LNCAP (cell line): ENCODE data around the gene RNF207.

Experiments
- TF ChIP-seq, protein P1 (sequence below): fragments of 450-650 bp; IDR thresholded peaks from 2 replicates; pipeline ENCODE4 v1.5.1; 2017; ENCODE audit warnings: mild to moderate bottlenecking

RNF207 gene

GRCh38 chr1:6163973-6164617 is 41.8 kb upstream of the RNF207 start:
- TF ChIP-seq, protein P1, sequence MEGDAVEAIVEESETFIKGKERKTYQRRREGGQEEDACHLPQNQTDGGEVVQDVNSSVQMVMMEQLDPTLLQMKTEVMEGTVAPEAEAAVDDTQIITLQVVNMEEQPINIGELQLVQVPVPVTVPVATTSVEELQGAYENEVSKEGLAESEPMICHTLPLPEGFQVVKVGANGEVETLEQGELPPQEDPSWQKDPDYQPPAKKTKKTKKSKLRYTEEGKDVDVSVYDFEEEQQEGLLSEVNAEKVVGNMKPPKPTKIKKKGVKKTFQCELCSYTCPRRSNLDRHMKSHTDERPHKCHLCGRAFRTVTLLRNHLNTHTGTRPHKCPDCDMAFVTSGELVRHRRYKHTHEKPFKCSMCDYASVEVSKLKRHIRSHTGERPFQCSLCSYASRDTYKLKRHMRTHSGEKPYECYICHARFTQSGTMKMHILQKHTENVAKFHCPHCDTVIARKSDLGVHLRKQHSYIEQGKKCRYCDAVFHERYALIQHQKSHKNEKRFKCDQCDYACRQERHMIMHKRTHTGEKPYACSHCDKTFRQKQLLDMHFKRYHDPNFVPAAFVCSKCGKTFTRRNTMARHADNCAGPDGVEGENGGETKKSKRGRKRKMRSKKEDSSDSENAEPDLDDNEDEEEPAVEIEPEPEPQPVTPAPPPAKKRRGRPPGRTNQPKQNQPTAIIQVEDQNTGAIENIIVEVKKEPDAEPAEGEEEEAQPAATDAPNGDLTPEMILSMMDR = no peak

DNA sequence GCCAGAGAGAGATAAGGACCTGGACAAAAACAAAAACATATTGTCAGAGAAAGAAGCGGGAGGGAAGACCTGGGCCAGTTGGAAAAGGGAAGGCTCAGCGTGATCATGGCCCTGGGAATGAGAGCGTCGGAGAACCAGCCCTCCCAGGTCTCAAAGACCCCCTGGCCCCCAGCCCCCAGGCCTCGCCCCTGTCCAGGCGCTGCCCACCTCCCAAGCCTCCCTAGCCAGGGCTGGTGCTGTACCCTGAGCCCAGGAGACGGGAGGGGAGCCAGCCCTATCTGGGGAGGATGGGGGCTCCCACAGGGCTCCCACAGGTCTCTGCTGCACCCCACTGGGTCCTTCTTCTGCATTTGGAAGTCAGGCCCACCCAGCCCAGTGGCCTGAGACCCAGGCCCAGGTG is 40.9 kb upstream of the RNF207 start:
- TF ChIP-seq, protein P1 = no peak

GRCh38 chr1:6165441-6165985 is 40.4 kb upstream of the RNF207 start:
- TF ChIP-seq, protein P1 = no peak

DNA sequence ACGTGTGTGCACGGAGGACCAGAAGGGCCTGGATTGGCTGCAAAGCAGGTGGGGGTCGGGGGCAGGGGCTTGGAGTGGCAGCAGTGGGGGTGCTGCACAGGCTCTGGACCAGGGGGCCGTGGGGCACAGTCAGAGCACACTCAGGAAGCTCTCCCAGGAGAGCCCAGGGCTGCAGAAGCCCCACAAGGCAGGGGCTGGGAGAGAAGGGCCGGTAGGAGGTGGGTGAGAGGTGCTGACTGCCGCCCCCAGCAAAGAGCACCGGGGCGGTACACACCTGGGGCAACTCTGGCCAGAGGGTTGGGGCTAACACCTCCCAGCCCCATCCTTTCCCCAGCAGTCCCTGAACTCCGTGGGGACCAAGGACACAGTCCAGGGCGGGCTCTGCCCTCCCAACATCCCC is 39.7 kb upstream of the RNF207 start:
- TF ChIP-seq, protein P1 = no peak

DNA sequence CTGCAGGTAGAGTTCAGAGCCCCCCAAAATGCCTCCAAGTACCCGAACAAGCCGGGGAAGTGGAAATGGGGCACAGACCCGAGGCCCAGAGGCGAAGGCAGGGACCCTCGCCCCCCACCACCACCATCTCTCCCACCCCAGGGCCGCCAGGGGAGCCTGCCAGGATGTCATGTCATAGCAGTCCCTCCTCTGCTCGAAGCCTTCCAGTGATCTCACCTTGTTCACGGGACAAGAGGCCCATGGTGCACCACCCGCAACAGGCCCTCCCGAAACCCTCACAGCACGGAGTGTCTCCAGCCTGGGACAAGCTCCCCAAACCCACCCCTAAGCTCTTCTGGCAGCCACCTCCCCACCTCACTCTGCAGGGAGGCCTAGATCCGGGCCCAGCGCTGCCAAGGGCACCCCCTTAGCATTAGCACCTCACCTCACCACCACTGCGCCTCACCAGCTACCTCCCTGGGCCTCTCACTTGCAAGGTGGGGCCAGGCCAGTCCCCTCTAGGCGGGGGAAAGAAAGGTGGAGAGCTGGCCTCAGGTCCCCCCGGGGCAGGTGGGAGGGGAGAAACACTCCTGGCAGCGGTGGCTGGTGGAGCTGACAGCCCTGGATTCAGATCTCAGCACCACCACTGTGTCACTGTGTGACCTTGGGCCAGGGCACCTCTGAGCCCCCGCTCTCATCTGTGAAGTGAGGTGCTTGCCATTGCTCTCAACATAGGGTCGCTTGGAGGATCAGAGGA is 39.1 kb upstream of the RNF207 start:
- TF ChIP-seq, protein P1 = no peak

DNA sequence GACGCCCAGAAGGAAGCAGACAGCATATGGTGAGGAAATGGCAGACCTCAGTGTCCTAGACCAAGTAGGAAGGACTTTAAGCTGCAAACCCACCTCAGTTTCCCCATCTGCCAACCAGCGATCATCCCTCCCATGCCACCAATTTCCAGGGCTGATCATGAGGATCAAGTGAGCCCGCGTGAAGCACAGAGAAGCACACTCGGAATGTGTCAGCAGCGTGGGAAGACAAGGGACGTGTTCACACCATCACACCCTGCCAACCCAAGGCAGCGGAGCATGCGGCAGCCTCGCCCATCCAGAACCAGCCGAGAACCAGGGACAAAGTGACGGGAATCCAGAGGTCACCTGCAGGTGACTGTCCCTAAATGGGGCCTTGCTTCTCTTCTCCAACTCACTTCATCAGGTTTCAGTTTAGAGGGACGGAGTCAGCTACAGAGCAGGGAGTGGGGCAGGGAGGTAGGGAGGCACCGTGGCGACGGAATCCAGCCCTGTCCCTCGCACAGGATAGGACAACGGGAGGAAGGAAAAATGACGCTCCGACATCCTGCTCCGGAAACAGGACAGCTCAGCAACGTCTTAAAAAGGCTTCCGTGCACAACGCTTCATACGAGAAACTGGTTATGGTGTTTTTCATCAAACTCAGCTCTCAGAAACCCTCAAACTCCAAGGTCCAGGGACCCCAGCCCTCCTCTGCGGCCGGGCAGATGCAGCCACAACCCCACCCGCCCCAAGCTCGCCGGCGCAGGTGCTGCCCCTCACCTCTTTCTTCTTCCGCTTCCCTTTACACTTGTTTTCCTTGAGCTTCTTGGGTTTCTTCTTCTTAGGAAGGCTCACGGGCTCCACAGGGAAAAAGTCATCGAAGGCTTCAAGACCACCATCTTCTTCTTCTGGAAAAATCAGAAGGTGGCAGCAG is 38.3 kb upstream of the RNF207 start:
- TF ChIP-seq, protein P1 = no peak

DNA sequence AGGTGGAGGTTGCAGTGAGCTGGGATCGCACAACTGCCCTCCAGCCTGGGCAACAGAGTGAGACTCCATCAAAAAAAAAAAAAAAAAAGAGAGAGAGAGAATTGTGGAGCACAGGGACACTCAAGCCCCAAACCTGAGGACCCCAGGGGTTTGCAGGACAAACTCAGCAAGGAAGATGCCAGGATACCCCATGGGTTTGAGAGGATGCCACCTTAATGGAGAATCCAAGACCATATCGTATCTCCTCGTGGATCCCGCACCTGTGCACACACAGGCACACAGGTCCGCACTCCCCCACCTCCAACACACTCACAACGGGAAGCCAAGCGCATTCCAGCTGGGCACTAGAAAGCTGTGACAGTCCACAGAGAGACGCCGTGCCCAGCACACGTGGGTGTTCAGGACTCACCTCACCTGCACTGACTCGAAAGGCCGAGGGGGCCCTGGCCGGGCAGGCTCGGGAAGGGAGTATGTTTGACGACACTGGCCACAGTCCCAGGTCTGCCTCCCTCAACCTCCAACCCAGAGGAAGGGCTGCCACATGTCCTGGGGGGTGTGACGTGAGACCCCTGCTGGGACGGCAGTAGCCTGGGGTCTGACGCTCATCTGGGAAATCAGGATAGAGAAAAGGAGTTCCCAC is 36.9 kb upstream of the RNF207 start:
- TF ChIP-seq, protein P1 = no peak
